Adrenal gland (tissue), 12 donors: ENCODE measurements around the gene MMP24. TPM values are rescaled to one million over a fixed set of nuclear protein-coding genes. Genes with fewer than 3 reads are reported as not detected.

Experiments
- DNase-seq, 7 donors: peaks; one replicate each; pipeline ENCODE4 v3.0.0-alpha.2; 2019 to 2020
- H3K27ac ChIP-seq, 5 donors: fragments of 200-600 bp; sonication (generic) in 4 of 5; 1 replicate in 3 of 5; 2 replicates in 2 of 5; pipeline versions ENCODE4 v1.5.1 to v1.8.0; 2016 to 2020; ENCODE audit warnings: mild to moderate bottlenecking in 1 of 5
- H3K27me3 ChIP-seq: fragments of 200-600 bp; 2 replicates; pipeline ENCODE4 v1.8.0; 2021
- H3K36me3 ChIP-seq, 2 donors: fragments of 200-600 bp; replicated peaks in 1 of 2; 1 replicate in 1 of 2; 2 replicates in 1 of 2; pipeline versions ENCODE4 v1.5.1 to v1.8.0; 2018 to 2022
- H3K4me1 ChIP-seq, 2 donors: fragments of 200-600 bp; replicated peaks in 1 of 2; 1 replicate in 1 of 2; 2 replicates in 1 of 2; pipeline versions ENCODE4 v1.5.1 to v1.8.0; 2018 to 2021
- H3K4me3 ChIP-seq, 4 donors: fragments of 200-600 bp; sonication (generic) in 3 of 4; one replicate each; pipeline ENCODE4 v1.5.1; 2016 to 2018
- H3K9me3 ChIP-seq, 3 donors: fragments of 200-600 bp; sonication (generic) in 1 of 3; replicated peaks in 1 of 3; 1 replicate in 2 of 3; 2 replicates in 1 of 3; pipeline versions ENCODE4 v1.5.1 to v1.8.0; 2016 to 2021
- POLR2A ChIP-seq, 2 donors: fragments of 450-650 bp; IDR thresholded peaks; one replicate each; pipeline ENCODE4 v1.6.1; 2017; ENCODE audit warnings: antibody characterized with exemption in 2 of 2, mild to moderate bottlenecking in 2 of 2, moderate library complexity in 1 of 2
- WGBS, 4 donors: extraction: QIAGEN DNeasy Blood & Tissue Kit in 2 of 4; methylation state at CpG; one replicate each; pipeline versions ENCODE4 v1.1.5 to v1.1.7; 2013 to 2017; 5-methylcytosine and 5-hydroxymethylcytosine counted together
- intact Hi-C, 2 donors: fragments of 100-400 bp; cut with DNase I; formaldehyde crosslinking; loops; one replicate each; pipeline versions ENCODE4 v1.14.1 to v1.15.0; 2022 to 2023
- polyA plus RNA-seq, 3 donors: library from polyadenylated mRNA; stranded (reverse); fragments of 200-250 nt in 2 of 3; fragments of 350-450 nt in 1 of 3; fragmentation: Illumina TruSeq in 1 of 3; extraction: RNeasy Lipid Tissue Mini Kit (QIAGEN cat#74804) in 1 of 3; gene quantifications; one replicate each; pipeline ENCODE4 v1.2.3, GENCODE V29; 2013 to 2014
- total RNA-seq, 9 donors: library from RNA; depleted of rRNA in 4 of 9; stranded (reverse); fragments of >200 nt in 4 of 9; fragments of 120-200 nt in 1 of 9; fragmentation: NEBNext Ultra II Directional in 1 of 9; extraction: Animal tissue kit (Norgen Biotek cat#: 25700) in 1 of 9; gene quantifications; one replicate each; pipeline versions ENCODE4 v1.1.0 to v1.2.4, GENCODE V29; 2013 to 2023
- TF ChIP-seq, protein P1 (sequence below), 6 experiments: fragments of 450-650 bp in 4 of 6; fragments of 200-600 bp in 2 of 6; sonication (generic) in 1 of 6; IDR thresholded peaks; 1 replicate in 5 of 6; 2 replicates in 1 of 6; pipeline versions ENCODE4 v1.5.1 to v1.8.0; 2016 to 2021; ENCODE audit warnings: antibody characterized with exemption in 6 of 6, mild to moderate bottlenecking in 2 of 6, moderate library complexity in 1 of 6
- donor health status: healthy with polysubstance abuse.
- donor health status: Bipolar disorder and iron deficiency.
- donor health status: DM: yes; HTN: yes; CAD: no.
- donor health status: DM: no; HTN: no; CAD: no.
- donor health status: DM: no; HTN: no; CAD: no.
- donor health status: DM: yes; HTN: yes; CAD: no.

Gene MMP24
- total and polyA plus RNA-seq, 12 donors: 0.09 to 2.3 (median 1.3) TPM

DNA sequence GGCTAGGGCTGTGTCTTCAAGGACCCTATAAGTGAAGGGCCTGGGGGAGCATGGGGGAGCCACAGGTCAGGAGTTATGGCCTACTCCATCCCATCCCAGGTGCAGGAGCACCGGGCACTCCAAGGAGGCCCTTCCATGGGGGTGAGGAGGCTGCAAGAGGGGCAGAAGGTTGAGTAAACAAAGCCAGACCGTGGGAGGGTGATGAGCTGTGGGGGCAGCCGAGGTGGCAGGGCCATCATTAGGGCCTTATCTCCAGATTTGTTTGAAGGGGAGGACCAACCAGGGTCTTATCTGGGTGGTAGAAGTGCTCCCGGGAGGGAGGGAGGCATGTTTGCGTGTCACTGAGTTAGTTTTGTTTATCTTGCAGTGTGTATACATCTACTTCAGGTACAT lies 67.8 kb downstream of the MMP24 start:
- Histone ChIP-seq H3K27ac (no peak overlapping the region), H3K36me3 (no peaks in the 10 kb centered on the region), H3K4me3 (no peak overlapping the region), H3K9me3 (no peaks in the 10 kb centered on the region), H3K27me3 (no peaks in the 10 kb centered on the region), H3K4me1 (no peaks in the 10 kb centered on the region)
- intact Hi-C loops: no loop called here
- DNase-seq: no peak
- TF ChIP-seq, protein P1, sequence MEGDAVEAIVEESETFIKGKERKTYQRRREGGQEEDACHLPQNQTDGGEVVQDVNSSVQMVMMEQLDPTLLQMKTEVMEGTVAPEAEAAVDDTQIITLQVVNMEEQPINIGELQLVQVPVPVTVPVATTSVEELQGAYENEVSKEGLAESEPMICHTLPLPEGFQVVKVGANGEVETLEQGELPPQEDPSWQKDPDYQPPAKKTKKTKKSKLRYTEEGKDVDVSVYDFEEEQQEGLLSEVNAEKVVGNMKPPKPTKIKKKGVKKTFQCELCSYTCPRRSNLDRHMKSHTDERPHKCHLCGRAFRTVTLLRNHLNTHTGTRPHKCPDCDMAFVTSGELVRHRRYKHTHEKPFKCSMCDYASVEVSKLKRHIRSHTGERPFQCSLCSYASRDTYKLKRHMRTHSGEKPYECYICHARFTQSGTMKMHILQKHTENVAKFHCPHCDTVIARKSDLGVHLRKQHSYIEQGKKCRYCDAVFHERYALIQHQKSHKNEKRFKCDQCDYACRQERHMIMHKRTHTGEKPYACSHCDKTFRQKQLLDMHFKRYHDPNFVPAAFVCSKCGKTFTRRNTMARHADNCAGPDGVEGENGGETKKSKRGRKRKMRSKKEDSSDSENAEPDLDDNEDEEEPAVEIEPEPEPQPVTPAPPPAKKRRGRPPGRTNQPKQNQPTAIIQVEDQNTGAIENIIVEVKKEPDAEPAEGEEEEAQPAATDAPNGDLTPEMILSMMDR (IDR thresholded peaks at IDR 0.05): no peak
- TF ChIP-seq POLR2A (IDR thresholded peaks at IDR 0.05): no peak
- WGBS, 4 donors: 55 to 59% (median 59%) methylated on average over 3 to 5 of the region's 5 CpGs

DNA sequence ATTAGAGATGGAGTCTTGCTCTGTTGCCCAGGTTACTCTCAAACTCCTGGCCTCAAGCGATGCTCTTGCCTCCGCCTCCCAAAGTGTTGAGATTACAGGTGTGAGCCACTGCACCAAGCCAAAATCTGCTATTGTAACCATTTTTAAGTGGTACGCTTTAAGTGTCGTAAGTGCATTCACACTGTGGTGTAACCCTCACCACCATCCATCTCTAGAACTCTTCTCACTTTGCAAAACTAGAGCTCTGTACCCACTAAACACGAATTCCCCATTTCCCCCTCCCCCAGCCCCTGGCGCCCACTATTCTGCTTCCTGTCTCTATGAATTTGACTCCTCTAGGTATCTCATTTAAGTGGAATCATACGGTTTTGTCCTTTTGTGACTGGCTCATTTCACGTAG lies 68.6 kb downstream of the MMP24 start:
- H3K4me3 ChIP-seq: no peak overlapping the region
- H3K27ac ChIP-seq: no peak overlapping the region
- no peaks in the 10 kb centered on the region for H3K9me3 ChIP-seq
- DNase-seq: no peak
- no peaks in the 10 kb centered on the region for H3K4me1 ChIP-seq
- H3K27me3 ChIP-seq: no peaks in the 10 kb centered on the region
- 70 to 82% (median 75%) methylated on average over 8 of the region's 8 CpGs for whole genome bisulfite sequencing, 4 donors
- intact Hi-C loops: no loop called here
- no peak for TF ChIP-seq POLR2A (IDR thresholded peaks at IDR 0.05)
- H3K36me3 ChIP-seq: no peaks in the 10 kb centered on the region

- DNase-seq: no peak
- 74 to 81% (median 75%) methylated on average over 6 to 8 of the region's 8 CpGs for WGBS, 4 donors
- Histone ChIP-seq H3K4me3 (no peak overlapping the region), H3K27me3 (no peaks in the 10 kb centered on the region), H3K4me1 (no peaks in the 10 kb centered on the region), H3K36me3 (no peaks in the 10 kb centered on the region), H3K27ac (no peak overlapping the region), H3K9me3 (no peaks in the 10 kb centered on the region)
- no peak for TF ChIP-seq POLR2A (IDR thresholded peaks at IDR 0.05)
- TF ChIP-seq, protein P1 (IDR thresholded peaks at IDR 0.05): no peak
- intact Hi-C loops: no loop called here
Observed at GRCh38 chr20:35295674-35296073, 69.2 kb downstream of the MMP24 start.

- no peak overlapping the region for H3K4me3 ChIP-seq
- no peak for DNase-seq
- H3K4me1 ChIP-seq: no peaks in the 10 kb centered on the region
- intact Hi-C loops: no loop called here
- 66 to 70% (median 68%) methylated on average over 6 to 9 of the region's 9 CpGs for WGBS, 4 donors
- TF ChIP-seq, protein P1 (IDR thresholded peaks at IDR 0.05): no peak
- TF ChIP-seq POLR2A (IDR thresholded peaks at IDR 0.05): no peak
- no peaks in the 10 kb centered on the region for H3K36me3 ChIP-seq
- no peak overlapping the region for H3K27ac ChIP-seq
- H3K9me3 ChIP-seq: no peaks in the 10 kb centered on the region
- H3K27me3 ChIP-seq: no peaks in the 10 kb centered on the region
Observed at GRCh38 chr20:35296101-35296554, 69.6 kb downstream of the MMP24 start.

DNA sequence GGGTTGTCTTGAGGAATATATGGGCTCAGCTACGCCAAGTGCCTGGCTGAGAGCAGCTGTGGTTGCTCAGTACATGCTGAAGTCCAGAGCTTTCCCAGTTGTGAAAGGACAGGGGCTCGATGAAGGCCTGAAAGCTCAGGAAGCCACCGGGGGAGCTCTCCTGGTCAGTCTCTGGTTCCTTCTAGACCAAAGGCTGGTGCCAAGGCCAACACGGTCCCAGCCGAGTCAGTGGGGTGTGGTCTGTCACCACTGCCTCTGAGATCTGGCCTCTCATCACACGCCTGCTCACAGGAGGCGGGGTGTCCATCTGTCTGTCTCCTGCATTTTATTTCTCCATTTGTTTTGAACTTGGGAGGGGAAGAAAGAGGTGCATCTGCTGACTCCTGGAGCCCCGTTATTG lies 70.7 kb downstream of the MMP24 start:
- 41 to 51% (median 50%) methylated on average over 5 to 8 of the region's 8 CpGs for WGBS, 4 donors
- TF ChIP-seq, protein P1 (IDR thresholded peaks at IDR 0.05): no peak
- TF ChIP-seq POLR2A (IDR thresholded peaks at IDR 0.05): no peak
- no peaks in the 10 kb centered on the region for H3K36me3 ChIP-seq
- H3K27me3 ChIP-seq: no peaks in the 10 kb centered on the region
- intact Hi-C loops: no loop called here
- H3K27ac ChIP-seq: no peak overlapping the region
- H3K9me3 ChIP-seq: no peaks in the 10 kb centered on the region
- H3K4me1 ChIP-seq: no peaks in the 10 kb centered on the region
- H3K4me3 ChIP-seq: no peak overlapping the region
- DNase-seq: peak in 3 of 7 donors; percentile 39 to 53 (median 46)
